MCF 10A (cell line): Measurements from ENCODE around the gene MRPL53. TPM values are rescaled to one million over a fixed set of nuclear protein-coding genes. Genes with fewer than 3 reads are reported as not detected.

Source experiments
- BruUV-seq: library from RNA; stranded (reverse); fragments of 400-500 nt; replicated peaks from 2 replicates; lab custom pipeline; 2021; lab: Mats Ljungman, UMichigan
- CTCF ChIA-PET: fragments of 300-600 bp; sonication (Branson Sonifier 250); formaldehyde crosslinking; extraction: SDS; loops from one replicate; lab custom pipeline; 2021; ENCODE audit warnings: antibody characterized with exemption, inconsistent platforms; lab: Yijun Ruan, JAX
- POLR2A ChIA-PET: fragments of 300-600, 350-650 bp; sonication (Branson Sonifier 250); formaldehyde crosslinking; extraction: SDS; loops from one replicate; lab custom pipeline; 2020; ENCODE audit warnings: antibody characterized with exemption, inconsistent platforms; lab: Yijun Ruan, JAX
- DNase-seq: peaks from one replicate; pipeline ENCODE4 v3.0.0-alpha.2; 2018; ENCODE audit not compliant: unreplicated experiment
- H3K27ac Mint-ChIP-seq: one replicate; pipeline ENCODE4 v1.8.0; 2022; ENCODE audit warnings: mild to moderate bottlenecking, low read depth, mixed read lengths; ENCODE audit not compliant: unreplicated experiment
- H3K27me3 Mint-ChIP-seq: one replicate; pipeline ENCODE4 v1.8.0; 2022; ENCODE audit warnings: mixed read lengths; ENCODE audit not compliant: insufficient read depth, unreplicated experiment
- H3K36me3 Mint-ChIP-seq: one replicate; pipeline ENCODE4 v1.8.0; 2022; ENCODE audit warnings: mild to moderate bottlenecking, moderate library complexity, mixed read lengths; ENCODE audit not compliant: insufficient read depth, unreplicated experiment
- H3K4me1 Mint-ChIP-seq: one replicate; pipeline ENCODE4 v1.8.0; 2022; ENCODE audit warnings: mixed read lengths; ENCODE audit not compliant: insufficient read depth, unreplicated experiment
- H3K4me3 Mint-ChIP-seq: one replicate; pipeline ENCODE4 v1.8.0; 2022; ENCODE audit warnings: mild to moderate bottlenecking, moderate library complexity, mixed read lengths; ENCODE audit not compliant: unreplicated experiment
- H3K9me3 Mint-ChIP-seq: one replicate; pipeline ENCODE4 v1.8.0; 2022; ENCODE audit warnings: mixed read lengths; ENCODE audit not compliant: unreplicated experiment
- intact Hi-C: fragments of 100-400 bp; cut with micrococcal nuclease; formaldehyde crosslinking; loops from 2 replicates; pipeline ENCODE4 v1.14.1; 2022
- total RNA-seq: library from RNA; stranded (reverse); gene quantifications from 2 replicates; pipeline ENCODE4 v1.2.3, GENCODE V29; 2022
- TF ChIP-seq, protein P1 (sequence below): fragments of 200-600 bp; IDR thresholded peaks from one replicate; pipeline ENCODE4 v1.8.0; 2022; ENCODE audit warnings: antibody characterized with exemption, mild to moderate bottlenecking; ENCODE audit not compliant: unreplicated experiment

MRPL53 gene
- total RNA-seq, 1 experiment from 2014 or later, result 123 TPM

DNA sequence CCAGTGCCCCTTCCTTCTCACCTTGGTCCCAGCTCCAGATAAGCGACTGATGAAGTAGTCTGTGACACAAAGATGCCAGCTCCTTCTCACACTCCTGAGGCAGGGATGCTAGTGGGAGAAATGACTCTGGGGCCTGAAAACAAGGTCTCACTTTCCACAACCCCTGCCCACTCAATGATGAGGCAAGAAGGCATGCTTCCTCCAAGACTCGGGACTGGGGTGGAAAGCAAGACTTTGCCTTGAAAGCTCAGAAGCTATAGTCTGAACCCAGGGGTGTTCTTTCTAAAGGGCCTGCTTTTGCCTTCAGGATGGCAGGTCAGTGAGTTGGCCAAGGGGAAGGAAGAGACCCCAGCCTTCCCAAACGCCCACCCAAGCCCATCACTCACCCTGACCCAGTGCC is 9.0 kb upstream of the MRPL53 start:
- TF ChIP-seq, protein P1, sequence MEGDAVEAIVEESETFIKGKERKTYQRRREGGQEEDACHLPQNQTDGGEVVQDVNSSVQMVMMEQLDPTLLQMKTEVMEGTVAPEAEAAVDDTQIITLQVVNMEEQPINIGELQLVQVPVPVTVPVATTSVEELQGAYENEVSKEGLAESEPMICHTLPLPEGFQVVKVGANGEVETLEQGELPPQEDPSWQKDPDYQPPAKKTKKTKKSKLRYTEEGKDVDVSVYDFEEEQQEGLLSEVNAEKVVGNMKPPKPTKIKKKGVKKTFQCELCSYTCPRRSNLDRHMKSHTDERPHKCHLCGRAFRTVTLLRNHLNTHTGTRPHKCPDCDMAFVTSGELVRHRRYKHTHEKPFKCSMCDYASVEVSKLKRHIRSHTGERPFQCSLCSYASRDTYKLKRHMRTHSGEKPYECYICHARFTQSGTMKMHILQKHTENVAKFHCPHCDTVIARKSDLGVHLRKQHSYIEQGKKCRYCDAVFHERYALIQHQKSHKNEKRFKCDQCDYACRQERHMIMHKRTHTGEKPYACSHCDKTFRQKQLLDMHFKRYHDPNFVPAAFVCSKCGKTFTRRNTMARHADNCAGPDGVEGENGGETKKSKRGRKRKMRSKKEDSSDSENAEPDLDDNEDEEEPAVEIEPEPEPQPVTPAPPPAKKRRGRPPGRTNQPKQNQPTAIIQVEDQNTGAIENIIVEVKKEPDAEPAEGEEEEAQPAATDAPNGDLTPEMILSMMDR, result no peak
- POLR2A ChIA-PET, result interaction anchor here (1.2 to 5.0 kb wide), 10 partner anchors 9 to 107 kb away, joined by 4 to 102 read pairs (median 26); partner anchors contain the start of genes AUP1, HTRA2, INO80B and MOGS

GRCh38 chr2:74474899-74475298 is 2.4 kb upstream of the MRPL53 start:
- BruUV-seq, result no TSS peak
- no peak overlapping the region for H3K4me3 Mint-ChIP-seq
- H3K36me3 Mint-ChIP-seq, result peaks cover 35% of the 10 kb centered on the region
- no peaks in the 10 kb centered on the region for H3K27me3 Mint-ChIP-seq
- POLR2A ChIA-PET, result interaction anchor here (0.9 to 5.7 kb wide), 3 partner anchors 10 to 33 kb away, joined by 3 to 84 read pairs (median 5); partner anchors contain the start of genes INO80B, MOGS and WBP1
- no peak overlapping the region for H3K27ac Mint-ChIP-seq
- CTCF ChIA-PET, result interaction anchor here (0.6 to 2.2 kb wide), 5 partner anchors 9 to 122 kb away, joined by 3 to 15 read pairs (median 3); partner anchors contain the start of genes DQX1 and MOGS
- intact Hi-C loops, result no loop called here
- peaks cover 7% of the 10 kb centered on the region for H3K4me1 Mint-ChIP-seq
- TF ChIP-seq, protein P1, result peak; percentile 18
- DNase-seq, result no peak
- H3K9me3 Mint-ChIP-seq, result no peaks in the 10 kb centered on the region

More for the DNA sequence above, 9.0 kb upstream of the MRPL53 start:
- H3K27ac Mint-ChIP-seq, result peak overlapping the region; percentile 89
- peaks cover 17% of the 10 kb centered on the region for H3K4me1 Mint-ChIP-seq
- H3K27me3 Mint-ChIP-seq, result no peaks in the 10 kb centered on the region
- DNase-seq, result no peak
- BruUV-seq, result no TSS peak
- H3K36me3 Mint-ChIP-seq, result peaks cover 18% of the 10 kb centered on the region
- H3K4me3 Mint-ChIP-seq, result peak overlapping the region; percentile 85
- intact Hi-C loops, result no loop called here
- CTCF ChIA-PET, result interaction anchor here (0.6 to 5.9 kb wide), 11 partner anchors 8 to 394 kb away, joined by 3 to 179 read pairs (median 5); partner anchors contain the start of genes AUP1, DQX1, HTRA2 and INO80B
- no peaks in the 10 kb centered on the region for H3K9me3 Mint-ChIP-seq

DNA sequence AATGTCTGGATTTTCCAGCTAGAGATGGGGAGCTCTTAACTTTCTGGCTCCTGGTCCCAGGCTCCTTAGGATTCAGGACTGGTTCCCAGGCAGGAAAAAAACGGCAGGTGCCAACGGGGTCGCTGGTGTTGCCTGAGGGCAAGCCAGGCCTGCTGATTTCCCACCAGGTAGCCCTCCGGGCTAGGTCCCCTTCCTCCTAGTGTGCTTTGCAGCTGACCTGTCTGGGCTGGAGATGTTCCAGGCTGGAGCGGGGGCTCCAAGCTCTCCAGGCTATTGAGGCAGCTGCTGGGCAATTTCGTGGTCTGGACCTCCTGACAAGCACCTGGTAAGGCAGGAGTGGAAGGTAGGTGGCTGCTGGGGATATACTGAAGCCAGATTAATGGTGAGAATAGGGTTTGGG is 2.0 kb upstream of the MRPL53 start:
- no TSS peak for BruUV-seq
- TF ChIP-seq, protein P1, result no peak
- no peak overlapping the region for H3K4me3 Mint-ChIP-seq
- no peaks in the 10 kb centered on the region for H3K27me3 Mint-ChIP-seq
- intact Hi-C loops, result no loop called here
- DNase-seq, result no peak
- H3K4me1 Mint-ChIP-seq, result peaks cover 8% of the 10 kb centered on the region
- H3K27ac Mint-ChIP-seq, result no peak overlapping the region
- H3K9me3 Mint-ChIP-seq, result no peaks in the 10 kb centered on the region
- POLR2A ChIA-PET, result interaction anchor here (0.9 to 5.7 kb wide), 5 partner anchors 8 to 89 kb away, joined by 3 to 84 read pairs (median 5); partner anchors contain the start of genes CCDC142, INO80B, MOGS and TTC31
- CTCF ChIA-PET, result interaction anchor here (0.6 to 2.2 kb wide), 6 partner anchors 9 to 1236 kb away, joined by 3 to 15 read pairs (median 3); partner anchors contain the start of genes C2orf81, DQX1, MOGS and WDR54
- peaks cover 37% of the 10 kb centered on the region for H3K36me3 Mint-ChIP-seq

GRCh38 chr2:74472945-74473258 is 422 bp upstream of the MRPL53 start:
- CTCF ChIA-PET, result interaction anchor here (0.7 to 1.3 kb wide), 3 partner anchors 9 to 605 kb away, joined by 3 to 18 read pairs (median 3); partner anchors contain the start of genes CCDC142 and TTC31
- POLR2A ChIA-PET, result interaction anchor here (0.6 to 5.7 kb wide), 12 partner anchors 9 to 736 kb away, joined by 3 to 84 read pairs (median 4); partner anchors contain the start of genes C2orf81, CCDC142, HTRA2 and INO80B
- no peaks in the 10 kb centered on the region for H3K9me3 Mint-ChIP-seq

More at GRCh38 chr2:74472945-74473258, 422 bp upstream of the MRPL53 start:
- TSS peak; percentile 92 for BruUV-seq
- intact Hi-C loops, result no loop called here
- TF ChIP-seq, protein P1, result no peak
- Mint-ChIP-seq H3K27ac (peak overlapping the region; percentile 97), H3K4me3 (peak overlapping the region; percentile 94), H3K27me3 (no peaks in the 10 kb centered on the region), H3K4me1 (peaks cover 8% of the 10 kb centered on the region), H3K36me3 (peaks cover 37% of the 10 kb centered on the region)
- DNase-seq, result no peak
